ENCODE measurements around the gene PTTG1IP. TPM values are rescaled to one million over a fixed set of nuclear protein-coding genes. Genes with fewer than 3 reads are reported as not detected.

Gene PTTG1IP
- total and polyA plus RNA-seq, 2 of the 13 experiments (the other 11 are each of a cell fraction or from before 2014, with no cell fraction given): 161 to 700 TPM

DNA sequence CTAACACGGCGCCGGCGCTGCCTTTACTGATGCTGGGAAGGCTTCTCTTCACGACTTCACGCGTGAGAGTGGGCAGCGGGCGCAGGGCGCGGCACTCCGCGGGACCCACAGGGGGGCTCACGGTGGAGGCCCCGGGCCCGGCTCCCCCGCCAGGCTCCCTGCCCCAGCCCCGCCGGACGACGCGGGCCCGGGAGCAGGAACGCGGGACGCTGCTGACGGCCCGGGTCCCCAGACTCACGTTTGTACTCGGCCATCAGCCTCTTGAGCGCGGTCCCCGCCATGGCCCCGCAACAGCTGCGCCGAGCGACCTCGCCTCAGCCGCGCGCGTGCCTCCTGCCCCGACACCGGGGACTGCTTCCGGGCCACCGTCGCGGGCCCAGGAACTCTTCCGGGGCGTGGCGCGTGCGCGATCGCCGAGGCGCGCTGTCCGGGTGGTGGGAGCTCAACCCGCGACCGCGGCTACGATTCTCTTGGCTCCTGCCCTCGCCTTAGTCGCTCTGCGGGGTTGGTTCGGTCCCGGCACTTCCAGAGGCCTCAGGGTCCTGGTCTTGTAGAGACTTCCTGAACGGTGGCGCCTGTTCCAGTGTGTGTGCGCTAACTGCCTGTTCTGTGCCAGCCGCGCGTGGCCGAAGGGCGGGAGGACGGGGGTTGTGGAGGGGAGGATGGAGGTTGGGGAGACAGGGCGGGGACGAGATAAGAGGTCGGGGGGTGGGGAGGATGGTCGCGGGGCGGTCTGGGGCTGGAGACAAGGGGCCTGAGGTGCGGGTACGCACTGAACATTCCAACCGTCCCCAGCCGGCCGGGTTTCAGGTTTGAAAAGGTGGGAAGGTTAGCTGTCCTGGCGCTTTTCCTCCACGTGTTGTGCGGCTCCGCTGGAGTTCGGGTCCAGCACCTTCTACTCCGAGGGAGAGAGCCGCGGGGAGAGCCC lies 71.8 kb downstream of the PTTG1IP start, which contains the start of gene UBE2G2 (continued):
- TF ChIP-seq HCFC1 (IDR thresholded peaks at IDR 0.05; ENCODE audit: low read depth, low read length) (peak; percentile 63; the same call in 1 of the 2 replicates), ZNF563 (CRISPR knock-in tag; IDR thresholded peaks at IDR 0.05) (peak; percentile 70; the same call in 1 of the 2 replicates), KAT7 (CRISPR knock-in tag; IDR thresholded peaks at IDR 0.05; ENCODE audit: borderline replicate concordance) (peak; percentile 54; the same call in 1 of the 2 replicates), SOX5 (CRISPR knock-in tag; IDR thresholded peaks at IDR 0.05; ENCODE audit: borderline replicate concordance) (no peak), NFYB (CRISPR knock-in tag; IDR thresholded peaks at IDR 0.05) (no peak), ZNF850 (CRISPR knock-in tag; conservative IDR thresholded peaks at IDR 0.05) (0 out of 2 replicates have a peak, but pooled peaks have one; percentile 25), ATF3 (CRISPR knock-in tag; IDR thresholded peaks at IDR 0.05) (peak; percentile 69), ZNF567 (CRISPR knock-in tag; IDR thresholded peaks at IDR 0.05; ENCODE audit: borderline replicate concordance) (no peak), SIX4 (CRISPR knock-in tag; IDR thresholded peaks at IDR 0.05) (no peak), HDAC1 (CRISPR knock-in tag; IDR thresholded peaks at IDR 0.05) (peak; percentile 98), ZNF441 (CRISPR knock-in tag; IDR thresholded peaks at IDR 0.05; ENCODE audit: borderline replicate concordance) (peak; percentile 52; the same call in 1 of the 2 replicates), HMGXB3 (CRISPR knock-in tag; IDR thresholded peaks at IDR 0.05; ENCODE audit: borderline replicate concordance) (no peak), KAT8 (CRISPR knock-in tag; IDR thresholded peaks at IDR 0.05) (peak; percentile 87), NFRKB (IDR thresholded peaks at IDR 0.05) (no peak), ZNF296 (CRISPR knock-in tag; conservative IDR thresholded peaks at IDR 0.05) (no peak), MTA3 (CRISPR knock-in tag; IDR thresholded peaks at IDR 0.05) (no peak), HES4 (CRISPR knock-in tag; IDR thresholded peaks at IDR 0.05; ENCODE audit: borderline replicate concordance) (peak; percentile 74; the same call in 1 of the 2 replicates), ZNF337 (CRISPR knock-in tag; IDR thresholded peaks at IDR 0.05; ENCODE audit: borderline replicate concordance, low read depth) (no peak), PHF8 (CRISPR knock-in tag; IDR thresholded peaks at IDR 0.05) (peak; percentile 85), HMG20A (CRISPR knock-in tag; IDR thresholded peaks at IDR 0.05; ENCODE audit: borderline replicate concordance) (no peak)
- TF ChIP-seq, protein P1, sequence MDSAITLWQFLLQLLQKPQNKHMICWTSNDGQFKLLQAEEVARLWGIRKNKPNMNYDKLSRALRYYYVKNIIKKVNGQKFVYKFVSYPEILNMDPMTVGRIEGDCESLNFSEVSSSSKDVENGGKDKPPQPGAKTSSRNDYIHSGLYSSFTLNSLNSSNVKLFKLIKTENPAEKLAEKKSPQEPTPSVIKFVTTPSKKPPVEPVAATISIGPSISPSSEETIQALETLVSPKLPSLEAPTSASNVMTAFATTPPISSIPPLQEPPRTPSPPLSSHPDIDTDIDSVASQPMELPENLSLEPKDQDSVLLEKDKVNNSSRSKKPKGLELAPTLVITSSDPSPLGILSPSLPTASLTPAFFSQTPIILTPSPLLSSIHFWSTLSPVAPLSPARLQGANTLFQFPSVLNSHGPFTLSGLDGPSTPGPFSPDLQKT (CRISPR knock-in tag; IDR thresholded peaks at IDR 0.05; ENCODE audit: borderline replicate concordance): no peak
- TF ChIP-seq, protein P2, sequence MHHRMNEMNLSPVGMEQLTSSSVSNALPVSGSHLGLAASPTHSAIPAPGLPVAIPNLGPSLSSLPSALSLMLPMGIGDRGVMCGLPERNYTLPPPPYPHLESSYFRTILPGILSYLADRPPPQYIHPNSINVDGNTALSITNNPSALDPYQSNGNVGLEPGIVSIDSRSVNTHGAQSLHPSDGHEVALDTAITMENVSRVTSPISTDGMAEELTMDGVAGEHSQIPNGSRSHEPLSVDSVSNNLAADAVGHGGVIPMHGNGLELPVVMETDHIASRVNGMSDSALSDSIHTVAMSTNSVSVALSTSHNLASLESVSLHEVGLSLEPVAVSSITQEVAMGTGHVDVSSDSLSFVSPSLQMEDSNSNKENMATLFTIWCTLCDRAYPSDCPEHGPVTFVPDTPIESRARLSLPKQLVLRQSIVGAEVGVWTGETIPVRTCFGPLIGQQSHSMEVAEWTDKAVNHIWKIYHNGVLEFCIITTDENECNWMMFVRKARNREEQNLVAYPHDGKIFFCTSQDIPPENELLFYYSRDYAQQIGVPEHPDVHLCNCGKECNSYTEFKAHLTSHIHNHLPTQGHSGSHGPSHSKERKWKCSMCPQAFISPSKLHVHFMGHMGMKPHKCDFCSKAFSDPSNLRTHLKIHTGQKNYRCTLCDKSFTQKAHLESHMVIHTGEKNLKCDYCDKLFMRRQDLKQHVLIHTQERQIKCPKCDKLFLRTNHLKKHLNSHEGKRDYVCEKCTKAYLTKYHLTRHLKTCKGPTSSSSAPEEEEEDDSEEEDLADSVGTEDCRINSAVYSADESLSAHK (CRISPR knock-in tag; IDR thresholded peaks at IDR 0.05; ENCODE audit: borderline replicate concordance): 0 out of 2 replicates have a peak, but pooled peaks have one; percentile 83

All from HepG2 (cell line).